ENCODE data around the gene MACROD1. TPM values are rescaled to one million over a fixed set of nuclear protein-coding genes. Genes with fewer than 3 reads are reported as not detected.

The MACROD1 gene
- polyA plus RNA-seq, 1 donor (not counting 4 experiments of a cell fraction or from before 2014, with no cell fraction given) = 4.6 TPM

GRCh38 chr11:63991558-63991957 is 174.4 kb downstream of the MACROD1 start:
- H3K27me3 ChIP-seq (ENCODE audit: control insufficient read depth, extremely low read depth, insufficient read depth, low read length) = no peaks in the 10 kb centered on the region
- H3K9me3 ChIP-seq (ENCODE audit: control insufficient read depth, low read depth, low read length) = no peaks in the 10 kb centered on the region
- no peak overlapping the region for H3K9ac ChIP-seq (ENCODE audit: control insufficient read depth, extremely low read depth, insufficient read depth, low read length)
- FAIRE-seq = no peak
- peaks cover 11% of the 10 kb centered on the region for H3K9me1 ChIP-seq (ENCODE audit: control insufficient read depth, extremely low read depth, insufficient read depth, low read length)
- H4K20me1 ChIP-seq (ENCODE audit: control insufficient read depth, extremely low read depth, insufficient read depth, low read length) = peaks cover 12% of the 10 kb centered on the region
- no peak overlapping the region for H3K4me3 ChIP-seq (ENCODE audit: control insufficient read depth in 2 of 3, extremely low read depth in 1 of 3, insufficient read depth in 2 of 3, low read depth in 1 of 3, low read length in 3 of 3)
- no peak overlapping the region for H3K27ac ChIP-seq (ENCODE audit: control insufficient read depth, insufficient read depth, low read length)
- H2AFZ ChIP-seq (ENCODE audit: control insufficient read depth, low read length) = no peak overlapping the region
- H3K79me2 ChIP-seq (ENCODE audit: control insufficient read depth, insufficient read depth, low read length) = peaks cover 52% of the 10 kb centered on the region
- DNase-seq (ENCODE audit: low read depth, low spot score) = no peak
- H3K36me3 ChIP-seq (ENCODE audit: control insufficient read depth in 2 of 2, extremely low read depth in 1 of 2, insufficient read depth in 2 of 2, low read length in 2 of 2) = peaks cover 26 to 31% of the 10 kb centered on the region in 2 experiments
- H3K4me1 ChIP-seq (ENCODE audit: control insufficient read depth, extremely low read depth, insufficient read depth, low read length) = peaks cover 10% of the 10 kb centered on the region
- dilution Hi-C loops (cut with MboI; ENCODE audit: extremely low pct_ligation_motif_present, low sequenced_read_pairs) = no loop called here
- no peak overlapping the region for H3K4me2 ChIP-seq (ENCODE audit: control insufficient read depth, extremely low read depth, insufficient read depth, low read depth, low read length)
- TF ChIP-seq CTCF (optimal IDR thresholded peaks at IDR 0.05 in 1 of 3, IDR thresholded peaks at IDR 0.05 in 1 of 3, conservative IDR thresholded peaks at IDR 0.05 in 1 of 3; ENCODE audit: extremely low read depth in 1 of 3, insufficient read depth in 2 of 3, low read length in 3 of 3) = no peak
- TF ChIP-seq EZH2 (IDR thresholded peaks at IDR 0.05; ENCODE audit: low read length) = no peak

GRCh38 chr11:63986932-63987513 is 178.9 kb downstream of the MACROD1 start:
- no peaks in the 10 kb centered on the region for H3K9me3 ChIP-seq (ENCODE audit: control insufficient read depth, low read depth, low read length)
- H3K4me1 ChIP-seq (ENCODE audit: control insufficient read depth, extremely low read depth, insufficient read depth, low read length) = peaks cover 19% of the 10 kb centered on the region
- peak overlapping the region; percentile 98 for H3K4me2 ChIP-seq (ENCODE audit: control insufficient read depth, extremely low read depth, insufficient read depth, low read depth, low read length)
- dilution Hi-C loops (cut with MboI; ENCODE audit: extremely low pct_ligation_motif_present, low sequenced_read_pairs) = no loop called here
- peak overlapping the region; percentile 61 to 99 (median 84) for H3K4me3 ChIP-seq (ENCODE audit: control insufficient read depth in 2 of 3, extremely low read depth in 1 of 3, insufficient read depth in 2 of 3, low read depth in 1 of 3, low read length in 3 of 3)
- H3K9ac ChIP-seq (ENCODE audit: control insufficient read depth, extremely low read depth, insufficient read depth, low read length) = peak overlapping the region; percentile 93
- FAIRE-seq (no peak), DNase-seq (ENCODE audit: low read depth, low spot score) (no peak)
- TF ChIP-seq CTCF (optimal IDR thresholded peaks at IDR 0.05 in 1 of 3, IDR thresholded peaks at IDR 0.05 in 1 of 3, conservative IDR thresholded peaks at IDR 0.05 in 1 of 3; ENCODE audit: extremely low read depth in 1 of 3, insufficient read depth in 2 of 3, low read length in 3 of 3) = no peak
- TF ChIP-seq EZH2 (IDR thresholded peaks at IDR 0.05; ENCODE audit: low read length) = no peak
- peaks cover 10% of the 10 kb centered on the region for H4K20me1 ChIP-seq (ENCODE audit: control insufficient read depth, extremely low read depth, insufficient read depth, low read length)
- H2AFZ ChIP-seq (ENCODE audit: control insufficient read depth, low read length) = no peak overlapping the region
- H3K79me2 ChIP-seq (ENCODE audit: control insufficient read depth, insufficient read depth, low read length) = peaks cover 48% of the 10 kb centered on the region
- peaks cover 9% of the 10 kb centered on the region for H3K9me1 ChIP-seq (ENCODE audit: control insufficient read depth, extremely low read depth, insufficient read depth, low read length)
- H3K27ac ChIP-seq (ENCODE audit: control insufficient read depth, insufficient read depth, low read length) = peak overlapping the region; percentile 81
- H3K36me3 ChIP-seq (ENCODE audit: control insufficient read depth in 2 of 2, extremely low read depth in 1 of 2, insufficient read depth in 2 of 2, low read length in 2 of 2) = peaks cover 16 to 22% of the 10 kb centered on the region in 2 experiments
- H3K27me3 ChIP-seq (ENCODE audit: control insufficient read depth, extremely low read depth, insufficient read depth, low read length) = no peaks in the 10 kb centered on the region

Data from keratinocyte (primary cell).